DND-41 (cell line): ENCODE results near the gene AP2S1.

Experiments used
- ATAC-seq: fragments of 200-7000 bp; cut with Tn5 transposase; 3 replicates; pipeline ENCODE4 v1.9.1; 2021; ENCODE audit warnings: low read depth; ENCODE audit not compliant: insufficient read depth
- DNase-seq: peaks from one replicate; pipeline ENCODE4 v3.0.0-alpha.2; 2020
- H2AFZ ChIP-seq: 2 replicates; pipeline ENCODE4 v1.6.0; 2012; ENCODE audit warnings: low read depth, low read length
- H3K27ac ChIP-seq: 2 replicates; pipeline ENCODE4 v1.5.1; 2012; ENCODE audit warnings: low read length, inconsistent platforms
- H3K27me3 ChIP-seq: fragments of 200-600 bp; sonication (generic); 2 replicates; pipeline ENCODE4 v1.6.0; 2012; ENCODE audit warnings: low read length, mild to moderate bottlenecking, inconsistent platforms; ENCODE audit not compliant: insufficient read depth, poor library complexity
- H3K36me3 ChIP-seq: 2 replicates; pipeline ENCODE4 v1.5.1; 2012; ENCODE audit warnings: low read length, inconsistent platforms; ENCODE audit not compliant: insufficient read depth
- H3K4me1 ChIP-seq: 2 replicates; pipeline ENCODE4 v1.5.1; 2012; ENCODE audit warnings: mild to moderate bottlenecking, low read length; ENCODE audit not compliant: insufficient read depth
- H3K4me2 ChIP-seq: 2 replicates; pipeline ENCODE4 v1.6.0; 2012; ENCODE audit warnings: mild to moderate bottlenecking, moderate library complexity, low read length, inconsistent platforms; ENCODE audit not compliant: insufficient read depth
- H3K4me3 ChIP-seq, 2 experiments: fragments of 200-600 bp in 1 of 2; shearing (Covaris generic) in 1 of 2; 2 replicates each; pipeline ENCODE4 v1.5.1; 2012 to 2016; ENCODE audit warnings: inconsistent platforms in 2 of 2, low read length in 2 of 2, mild to moderate bottlenecking in 2 of 2, low read depth in 1 of 2, moderate library complexity in 1 of 2
- H3K79me2 ChIP-seq: 2 replicates; pipeline ENCODE4 v1.6.0; 2012; ENCODE audit warnings: low read length, inconsistent platforms; ENCODE audit not compliant: insufficient read depth
- H3K9ac ChIP-seq: 2 replicates; pipeline ENCODE4 v1.6.0; 2012; ENCODE audit warnings: low read depth, mild to moderate bottlenecking, inconsistent platforms, low read length, moderate library complexity
- H3K9me3 ChIP-seq: 2 replicates; pipeline ENCODE4 v1.5.1; 2012; ENCODE audit warnings: low read length, moderate library complexity, mild to moderate bottlenecking, inconsistent platforms; ENCODE audit not compliant: insufficient read depth, severe bottlenecking
- H4K20me1 ChIP-seq: 2 replicates; pipeline ENCODE4 v1.6.0; 2012; ENCODE audit warnings: low read length; ENCODE audit not compliant: insufficient read depth
- CTCF ChIP-seq: IDR thresholded peaks from 2 replicates; pipeline ENCODE4 v1.5.1; 2012; ENCODE audit warnings: borderline replicate concordance, low read length, moderate library complexity, mild to moderate bottlenecking; ENCODE audit not compliant: poor library complexity, severe bottlenecking; ENCODE audit errors: extremely low read depth
- EZH2 ChIP-seq: IDR thresholded peaks from 3 replicates; pipeline ENCODE4 v1.6.1; 2012; ENCODE audit warnings: borderline replicate concordance, low read depth, mild to moderate bottlenecking, moderate library complexity, low read length, inconsistent platforms; ENCODE audit not compliant: severe bottlenecking

AP2S1 gene

GRCh38 chr19:46878613-46879375 is 28.1 kb upstream of the AP2S1 start:
- TF ChIP-seq EZH2 (no peak), CTCF (no peak)
- peaks cover 9% of the 10 kb centered on the region; the same call in 1 of the 2 replicates for H3K36me3 ChIP-seq
- no peak overlapping the region for H3K9ac ChIP-seq
- H3K4me1 ChIP-seq: no peaks in the 10 kb centered on the region
- peaks cover 92% of the 10 kb centered on the region for H3K79me2 ChIP-seq
- H3K27ac ChIP-seq: no peak overlapping the region
- no peak overlapping the region for H2AFZ ChIP-seq
- no peaks in the 10 kb centered on the region for H3K27me3 ChIP-seq
- DNase-seq: no peak
- H3K4me2 ChIP-seq: no peak overlapping the region
- no peak for ATAC-seq
- H3K4me3 ChIP-seq: no peak overlapping the region
- peaks cover 21% of the 10 kb centered on the region; the same call in 1 of the 2 replicates for H4K20me1 ChIP-seq
- H3K9me3 ChIP-seq: no peaks in the 10 kb centered on the region

GRCh38 chr19:46875657-46876056 is 25.0 kb upstream of the AP2S1 start:
- Histone ChIP-seq H2AFZ (no peak overlapping the region), H3K4me2 (no peak overlapping the region), H3K4me3 (no peak overlapping the region), H3K36me3 (peaks cover 7% of the 10 kb centered on the region; the same call in 1 of the 2 replicates), H3K79me2 (peaks cover 94% of the 10 kb centered on the region), H3K9me3 (no peaks in the 10 kb centered on the region), H3K4me1 (no peaks in the 10 kb centered on the region), H3K27me3 (no peaks in the 10 kb centered on the region), H3K27ac (no peak overlapping the region), H4K20me1 (peaks cover 17% of the 10 kb centered on the region; the same call in 1 of the 2 replicates), H3K9ac (no peak overlapping the region)
- ATAC-seq: no peak
- TF ChIP-seq EZH2 (no peak), CTCF (no peak)
- no peak for DNase-seq

GRCh38 chr19:46875234-46875633 is 24.6 kb upstream of the AP2S1 start:
- DNase-seq (no peak), ATAC-seq (no peak)
- no peak overlapping the region for H3K4me3 ChIP-seq
- H3K79me2 ChIP-seq: peaks cover 95% of the 10 kb centered on the region
- peaks cover 7% of the 10 kb centered on the region; the same call in 1 of the 2 replicates for H3K36me3 ChIP-seq
- TF ChIP-seq CTCF: no peak
- no peak for TF ChIP-seq EZH2
- H3K9me3 ChIP-seq: no peaks in the 10 kb centered on the region
- H4K20me1 ChIP-seq: peaks cover 20% of the 10 kb centered on the region; the same call in 1 of the 2 replicates
- no peak overlapping the region for H2AFZ ChIP-seq
- H3K27ac ChIP-seq: no peak overlapping the region
- no peaks in the 10 kb centered on the region for H3K27me3 ChIP-seq
- no peak overlapping the region for H3K9ac ChIP-seq
- no peaks in the 10 kb centered on the region for H3K4me1 ChIP-seq
- H3K4me2 ChIP-seq: no peak overlapping the region
